Naive thymus-derived CD4-positive, alpha-beta T cell (primary cell): Measurements from ENCODE around the gene OOSP4B. TPM values are rescaled to one million over a fixed set of nuclear protein-coding genes. Genes with fewer than 3 reads are reported as not detected.
"Not testable (repeated sequence)": the region's sequence is repeated elsewhere in the genome, so short reads cannot be mapped to it uniquely, and the experiment has no call there.

Source experiments
- ATAC-seq: fragments of 150-1000 bp; cut with Tn5 transposase; 2 replicates; pipeline ENCODE4 v1.10.0; 2021; ENCODE audit warnings: mild to moderate bottlenecking, moderate library complexity
- CTCF ChIA-PET: fragments of 350-600 bp; sonication (Branson Sonifier 250); formaldehyde crosslinking; loops from one replicate; lab custom pipeline; 2021; ENCODE audit warnings: antibody characterized with exemption; lab: Charles Lee
- POLR2A ChIA-PET: fragments of 350-600 bp; sonication (Branson Sonifier 250); formaldehyde crosslinking; loops from one replicate; lab custom pipeline; 2021; ENCODE audit warnings: antibody characterized with exemption, inconsistent platforms; lab: Charles Lee
- DNase-seq, 9 donors: peaks; one replicate each; pipeline versions ENCODE4 v3.0.0 to v3.0.0-alpha.2; 2020 to 2022; ENCODE audit warnings: mixed read lengths in 1 of 9
- H3K27ac ChIP-seq: one replicate; pipeline ENCODE4 v1.7.0; 2013; ENCODE audit warnings: mild to moderate bottlenecking, low read depth, low read length, moderate library complexity
- H3K27me3 ChIP-seq, 2 donors: one replicate each; pipeline ENCODE4 v1.7.0; 2013; ENCODE audit warnings: low read length in 2 of 2, mild to moderate bottlenecking in 2 of 2, moderate library complexity in 2 of 2; ENCODE audit not compliant: control insufficient read depth in 2 of 2, insufficient read depth in 2 of 2
- H3K36me3 ChIP-seq, 3 experiments: 1 replicate in 2 of 3; 2 replicates in 1 of 3; pipeline ENCODE4 v1.7.0; 2013; ENCODE audit warnings: low read length in 3 of 3, mild to moderate bottlenecking in 3 of 3, moderate library complexity in 1 of 3; ENCODE audit not compliant: insufficient read depth in 3 of 3, control insufficient read depth in 2 of 3
- H3K4me1 ChIP-seq, 2 donors: one replicate each; pipeline ENCODE4 v1.7.0; 2013; ENCODE audit warnings: low read length in 2 of 2, mild to moderate bottlenecking in 2 of 2, moderate library complexity in 1 of 2; ENCODE audit not compliant: control insufficient read depth in 2 of 2, insufficient read depth in 2 of 2
- H3K4me3 ChIP-seq: 2 replicates; pipeline ENCODE4 v1.7.0; 2013; ENCODE audit warnings: mild to moderate bottlenecking, low read length
- H3K9me3 ChIP-seq, 3 experiments: 1 replicate in 2 of 3; 2 replicates in 1 of 3; pipeline ENCODE4 v1.7.0; 2013; ENCODE audit warnings: low read length in 3 of 3; ENCODE audit not compliant: control insufficient read depth in 2 of 3
- H3K27ac Mint-ChIP-seq, 9 donors: one replicate each; pipeline ENCODE4 v1.8.0; 2020 to 2022; ENCODE audit warnings: mixed read lengths in 9 of 9, mild to moderate bottlenecking in 8 of 9, moderate library complexity in 5 of 9, inconsistent platforms in 2 of 9
- H3K27me3 Mint-ChIP-seq, 5 donors: one replicate each; pipeline ENCODE4 v1.8.0; 2021 to 2022; ENCODE audit warnings: mixed read lengths in 5 of 5, mild to moderate bottlenecking in 1 of 5
- H3K36me3 Mint-ChIP-seq, 5 donors: one replicate each; pipeline ENCODE4 v1.8.0; 2020 to 2022; ENCODE audit warnings: mixed read lengths in 5 of 5, mild to moderate bottlenecking in 3 of 5, inconsistent platforms in 1 of 5
- H3K4me1 Mint-ChIP-seq, 7 donors: one replicate each; pipeline ENCODE4 v1.8.0; 2020 to 2022; ENCODE audit warnings: mixed read lengths in 7 of 7, mild to moderate bottlenecking in 3 of 7, inconsistent platforms in 1 of 7
- H3K4me3 Mint-ChIP-seq, 10 donors: one replicate each; pipeline ENCODE4 v1.8.0; 2020 to 2022; ENCODE audit warnings: mild to moderate bottlenecking in 10 of 10, mixed read lengths in 10 of 10, moderate library complexity in 6 of 10, inconsistent platforms in 2 of 10
- H3K9me3 Mint-ChIP-seq, 11 donors: one replicate each; pipeline ENCODE4 v1.8.0; 2020 to 2022; ENCODE audit warnings: mixed read lengths in 11 of 11, mild to moderate bottlenecking in 4 of 11, inconsistent platforms in 1 of 11, moderate library complexity in 1 of 11
- intact Hi-C, 2 donors: fragments of 100-400 bp; cut with micrococcal nuclease; formaldehyde crosslinking; loops; one replicate each; pipeline ENCODE4 v1.15.1; 2023
- polyA plus RNA-seq, 2 donors: library from polyadenylated mRNA; unstranded; fragments of 300-500 nt; fragmentation: Illumina TruSeq; gene quantifications; one replicate each; pipeline ENCODE4 v1.2.3, GENCODE V29; 2021
- total RNA-seq, 6 experiments: library from RNA in 5 of 6; stranded (reverse) in 5 of 6; gene quantifications; 1 replicate in 5 of 6; 2 replicates in 1 of 6; pipeline ENCODE4 v1.2.3 and lab custom pipeline; 2021 to 2026

The OOSP4B gene
- total RNA-seq (not detected), polyA plus RNA-seq (not detected), total RNA-seq (lab: John Stamatoyannopoulos, UW) (not detected)

GRCh38 chr11:60016881-60017280 is at the start of gene OOSP4B:
TSS of gene OOSP4B (plus strand) at chr11:60017181.
- H3K36me3 Mint-ChIP-seq = no peaks in the 10 kb centered on the region
- ChIA-PET POLR2A (no interaction called here), CTCF (no interaction called here)
- H3K4me1 Mint-ChIP-seq = peaks cover 0 to 1% (median 0%) of the 10 kb centered on the region in 7 donors
- ATAC-seq = no peak
- Histone ChIP-seq H3K27ac (no peak within 1 kb of the TSS), H3K9me3 (no peaks in the 10 kb centered on the region), H3K27me3 (no peaks in the 10 kb centered on the region), H3K4me3 (no peak within 1 kb of the TSS), H3K36me3 (no peaks in the 10 kb centered on the region), H3K4me1 (no peaks in the 10 kb centered on the region)
- peaks cover 0 to 10% (median 9%) of the 10 kb centered on the region in 5 donors for H3K27me3 Mint-ChIP-seq
- H3K27ac Mint-ChIP-seq = no peak within 1 kb of the TSS
- intact Hi-C loops = no loop called here
- peaks cover 0 to 3% (median 0%) of the 10 kb centered on the region in 11 donors for H3K9me3 Mint-ChIP-seq
- H3K4me3 Mint-ChIP-seq = no peak within 1 kb of the TSS
- DNase-seq = no peak

- no peaks in the 10 kb centered on the region for H3K9me3 ChIP-seq
- DNase-seq = no peak
- intact Hi-C loops = no loop called here
- ChIA-PET POLR2A (no interaction called here), CTCF (no interaction called here)
- no peak overlapping the region for H3K27ac ChIP-seq
- no peak overlapping the region for H3K4me3 ChIP-seq
- Mint-ChIP-seq H3K36me3 (no peaks in the 10 kb centered on the region), H3K4me1 (no peaks in the 10 kb centered on the region), H3K27me3 (peaks cover 3 to 25% (median 5%) of the 10 kb centered on the region in 5 donors), H3K9me3 (peaks cover 0 to 1% (median 0%) of the 10 kb centered on the region in 11 donors), H3K27ac (no peak overlapping the region), H3K4me3 (no peak overlapping the region)
- no peaks in the 10 kb centered on the region for H3K4me1 ChIP-seq
- peak; percentile 50 for ATAC-seq
- no peaks in the 10 kb centered on the region for H3K36me3 ChIP-seq
- H3K27me3 ChIP-seq = no peaks in the 10 kb centered on the region
These were observed 49.1 kb upstream of the OOSP4B start for GRCh38 chr11:59967677-59968394.

- Mint-ChIP-seq H3K27ac (no peak overlapping the region), H3K36me3 (no peaks in the 10 kb centered on the region), H3K4me1 (no peaks in the 10 kb centered on the region), H3K27me3 (peaks cover 3 to 26% (median 7%) of the 10 kb centered on the region in 5 donors), H3K4me3 (no peak overlapping the region), H3K9me3 (peaks cover 0 to 1% (median 0%) of the 10 kb centered on the region in 11 donors)
- no peaks in the 10 kb centered on the region for H3K9me3 ChIP-seq
- POLR2A ChIA-PET = no interaction called here
- CTCF ChIA-PET = no interaction called here
- no peak for DNase-seq
- no peak for ATAC-seq
- no peaks in the 10 kb centered on the region for H3K4me1 ChIP-seq
- intact Hi-C loops = no loop called here
- no peak overlapping the region for H3K4me3 ChIP-seq
- no peaks in the 10 kb centered on the region for H3K27me3 ChIP-seq
- no peaks in the 10 kb centered on the region for H3K36me3 ChIP-seq
- no peak overlapping the region for H3K27ac ChIP-seq
These were observed 48.6 kb upstream of the OOSP4B start for GRCh38 chr11:59968395-59968783.

GRCh38 chr11:59973097-59973496 is 43.9 kb upstream of the OOSP4B start:
- peaks cover 0 to 22% (median 10%) of the 10 kb centered on the region in 5 donors for H3K27me3 Mint-ChIP-seq
- no peak overlapping the region for H3K27ac Mint-ChIP-seq
- intact Hi-C loops = no loop called here
- Histone ChIP-seq H3K27me3 (no peaks in the 10 kb centered on the region), H3K4me1 (no peaks in the 10 kb centered on the region), H3K36me3 (no peaks in the 10 kb centered on the region), H3K9me3 (no peaks in the 10 kb centered on the region), H3K27ac (no peak overlapping the region), H3K4me3 (no peak overlapping the region)
- H3K4me1 Mint-ChIP-seq = no peaks in the 10 kb centered on the region
- ATAC-seq (no peak), DNase-seq (no peak)
- ChIA-PET POLR2A (no interaction called here), CTCF (no interaction called here)
- H3K4me3 Mint-ChIP-seq = no peak overlapping the region
- H3K9me3 Mint-ChIP-seq = no peaks in the 10 kb centered on the region
- no peaks in the 10 kb centered on the region for H3K36me3 Mint-ChIP-seq

- H3K4me3 Mint-ChIP-seq = no peak overlapping the region
- H3K27ac Mint-ChIP-seq = no peak overlapping the region
These were observed 35.7 kb upstream of the OOSP4B start for GRCh38 chr11:59981106-59981770.

GRCh38 chr11:59982037-59982436 is 34.9 kb upstream of the OOSP4B start:
- H3K4me1 ChIP-seq, H3K4me3 Mint-ChIP-seq, H3K36me3 Mint-ChIP-seq, H3K36me3 ChIP-seq, H3K27me3 ChIP-seq, DNase-seq, ATAC-seq, H3K4me3 ChIP-seq, H3K4me1 Mint-ChIP-seq, H3K9me3 Mint-ChIP-seq, intact Hi-C loops, H3K9me3 ChIP-seq, POLR2A ChIA-PET, H3K27ac ChIP-seq, CTCF ChIA-PET, H3K27ac Mint-ChIP-seq: not testable (repeated sequence)
- H3K27me3 Mint-ChIP-seq = peaks cover 0 to 31% (median 25%) of the 10 kb centered on the region in 5 donors

More at GRCh38 chr11:59981106-59981770, 35.7 kb upstream of the OOSP4B start:
- ChIA-PET CTCF (no interaction called here), POLR2A (no interaction called here)
- Mint-ChIP-seq H3K36me3 (no peaks in the 10 kb centered on the region), H3K27me3 (peaks cover 0 to 31% (median 25%) of the 10 kb centered on the region in 5 donors), H3K4me1 (peaks cover 0 to 1% (median 0%) of the 10 kb centered on the region in 7 donors), H3K9me3 (peaks cover 0 to 5% (median 0%) of the 10 kb centered on the region in 11 donors)
- Histone ChIP-seq H3K9me3 (no peaks in the 10 kb centered on the region), H3K36me3 (no peaks in the 10 kb centered on the region), H3K27me3 (no peaks in the 10 kb centered on the region), H3K4me3 (no peak overlapping the region), H3K27ac (no peak overlapping the region), H3K4me1 (no peaks in the 10 kb centered on the region)
- intact Hi-C loops = no loop called here
- no peak for ATAC-seq
- no peak for DNase-seq
